NCI-H1930 (cell line): ENCODE data around the gene RBL1.
"Not testable (repeated sequence)": the region's sequence is repeated elsewhere in the genome, so short reads cannot be mapped to it uniquely, and the experiment has no call there.

Experiments used
- DNase-seq, 2 experiments: peaks; one replicate each; lab custom pipeline; 2025; lab: John Stamatoyannopoulos, UW

The RBL1 gene

GRCh38 chr20:36994221-36994620 lies 101.6 kb downstream of the RBL1 start:
- not testable (repeated sequence) for DNase-seq

- no peak for DNase-seq
Measured at GRCh38 chr20:36992802-36993334, 102.9 kb downstream of the RBL1 start.

GRCh38 chr20:36991703-36992102 lies 104.1 kb downstream of the RBL1 start:
- DNase-seq: no peak

- DNase-seq: no peak
Measured at GRCh38 chr20:36989797-36990196, 106.0 kb downstream of the RBL1 start.

GRCh38 chr20:36988494-36988966 lies 107.3 kb downstream of the RBL1 start:
- DNase-seq: no peak

- DNase-seq: no peak
Measured at GRCh38 chr20:36984257-36984638, 111.5 kb downstream of the RBL1 start.

- DNase-seq: no peak
Measured at GRCh38 chr20:36975099-36975818, 120.5 kb downstream of the RBL1 start.

GRCh38 chr20:36974660-36975059 lies 121.1 kb downstream of the RBL1 start:
- no peak for DNase-seq

- DNase-seq: no peak
Measured at GRCh38 chr20:36971103-36971502, 124.7 kb downstream of the RBL1 start.

- DNase-seq: no peak
Measured at GRCh38 chr20:36969478-36970186, 126.2 kb downstream of the RBL1 start.

- DNase-seq: no peak
Measured at GRCh38 chr20:36969051-36969450, 126.7 kb downstream of the RBL1 start.

- DNase-seq: no peak
Measured at GRCh38 chr20:36967636-36968035, 128.2 kb downstream of the RBL1 start.

- not testable (repeated sequence) for DNase-seq
Measured at GRCh38 chr20:36966965-36967364, 128.8 kb downstream of the RBL1 start.

GRCh38 chr20:36962354-36962941 lies 133.3 kb downstream of the RBL1 start:
- DNase-seq: not testable (repeated sequence)

- DNase-seq: no peak
Measured at GRCh38 chr20:36959242-36959641, 136.6 kb downstream of the RBL1 start.

- DNase-seq: no peak
Measured at GRCh38 chr20:36957875-36958667, 137.7 kb downstream of the RBL1 start.

GRCh38 chr20:36956674-36957073 lies 139.1 kb downstream of the RBL1 start:
- DNase-seq: no peak

GRCh38 chr20:36956016-36956415 lies 139.8 kb downstream of the RBL1 start:
- DNase-seq: no peak

- DNase-seq: no peak
Measured at GRCh38 chr20:36951979-36952738, 143.6 kb downstream of the RBL1 start.

GRCh38 chr20:36951198-36951978 lies 144.4 kb downstream of the RBL1 start, which contains the start of gene SAMHD1:
Gene SAMHD1 (minus strand): TSS chr20:36951708. CDS start chr20:36951643, 65 bp downstream.
- DNase-seq: peak; percentile 99
